ENCODE data around the gene NCOA4. TPM values are rescaled to one million over a fixed set of nuclear protein-coding genes. Genes with fewer than 3 reads are reported as not detected.

The NCOA4 gene
- total RNA-seq, 1 donor from 2014 or later, result 78.6 TPM

DNA sequence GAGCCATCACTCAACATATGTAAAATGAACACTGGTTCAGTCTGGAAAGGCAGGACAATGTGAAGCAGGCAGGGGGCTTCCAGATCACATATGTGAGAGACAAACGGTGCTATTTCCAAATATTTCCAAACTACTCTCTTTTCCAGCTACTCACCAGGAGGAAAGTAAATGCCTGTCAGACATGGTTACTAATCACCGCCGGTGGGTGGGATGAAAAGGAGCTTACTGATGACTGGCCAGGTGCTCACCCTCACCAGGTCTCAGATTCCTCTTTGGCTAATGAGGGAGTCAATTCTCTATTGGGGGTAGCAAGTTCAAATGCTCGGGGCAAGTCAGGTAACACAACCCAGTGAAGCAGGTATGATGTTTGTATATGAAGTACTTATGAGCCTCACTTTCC is 25.3 kb upstream of the NCOA4 start:
- DNase-seq (ENCODE audit: low read depth, low spot score), result no peak
- no peak overlapping the region for H3K4me3 Mint-ChIP-seq
- H3K9me3 Mint-ChIP-seq, result peaks cover 6% of the 10 kb centered on the region
- peaks cover 2% of the 10 kb centered on the region for H3K36me3 Mint-ChIP-seq (ENCODE audit: low read depth)
- no peaks in the 10 kb centered on the region for H3K4me1 Mint-ChIP-seq
- no peak overlapping the region for H3K27ac Mint-ChIP-seq (ENCODE audit: unreplicated experiment)
- TF ChIP-seq, protein P1, sequence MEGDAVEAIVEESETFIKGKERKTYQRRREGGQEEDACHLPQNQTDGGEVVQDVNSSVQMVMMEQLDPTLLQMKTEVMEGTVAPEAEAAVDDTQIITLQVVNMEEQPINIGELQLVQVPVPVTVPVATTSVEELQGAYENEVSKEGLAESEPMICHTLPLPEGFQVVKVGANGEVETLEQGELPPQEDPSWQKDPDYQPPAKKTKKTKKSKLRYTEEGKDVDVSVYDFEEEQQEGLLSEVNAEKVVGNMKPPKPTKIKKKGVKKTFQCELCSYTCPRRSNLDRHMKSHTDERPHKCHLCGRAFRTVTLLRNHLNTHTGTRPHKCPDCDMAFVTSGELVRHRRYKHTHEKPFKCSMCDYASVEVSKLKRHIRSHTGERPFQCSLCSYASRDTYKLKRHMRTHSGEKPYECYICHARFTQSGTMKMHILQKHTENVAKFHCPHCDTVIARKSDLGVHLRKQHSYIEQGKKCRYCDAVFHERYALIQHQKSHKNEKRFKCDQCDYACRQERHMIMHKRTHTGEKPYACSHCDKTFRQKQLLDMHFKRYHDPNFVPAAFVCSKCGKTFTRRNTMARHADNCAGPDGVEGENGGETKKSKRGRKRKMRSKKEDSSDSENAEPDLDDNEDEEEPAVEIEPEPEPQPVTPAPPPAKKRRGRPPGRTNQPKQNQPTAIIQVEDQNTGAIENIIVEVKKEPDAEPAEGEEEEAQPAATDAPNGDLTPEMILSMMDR (conservative IDR thresholded peaks at IDR 0.05), result no peak
- H3K27me3 Mint-ChIP-seq (ENCODE audit: low read depth), result peaks cover 12% of the 10 kb centered on the region

DNA sequence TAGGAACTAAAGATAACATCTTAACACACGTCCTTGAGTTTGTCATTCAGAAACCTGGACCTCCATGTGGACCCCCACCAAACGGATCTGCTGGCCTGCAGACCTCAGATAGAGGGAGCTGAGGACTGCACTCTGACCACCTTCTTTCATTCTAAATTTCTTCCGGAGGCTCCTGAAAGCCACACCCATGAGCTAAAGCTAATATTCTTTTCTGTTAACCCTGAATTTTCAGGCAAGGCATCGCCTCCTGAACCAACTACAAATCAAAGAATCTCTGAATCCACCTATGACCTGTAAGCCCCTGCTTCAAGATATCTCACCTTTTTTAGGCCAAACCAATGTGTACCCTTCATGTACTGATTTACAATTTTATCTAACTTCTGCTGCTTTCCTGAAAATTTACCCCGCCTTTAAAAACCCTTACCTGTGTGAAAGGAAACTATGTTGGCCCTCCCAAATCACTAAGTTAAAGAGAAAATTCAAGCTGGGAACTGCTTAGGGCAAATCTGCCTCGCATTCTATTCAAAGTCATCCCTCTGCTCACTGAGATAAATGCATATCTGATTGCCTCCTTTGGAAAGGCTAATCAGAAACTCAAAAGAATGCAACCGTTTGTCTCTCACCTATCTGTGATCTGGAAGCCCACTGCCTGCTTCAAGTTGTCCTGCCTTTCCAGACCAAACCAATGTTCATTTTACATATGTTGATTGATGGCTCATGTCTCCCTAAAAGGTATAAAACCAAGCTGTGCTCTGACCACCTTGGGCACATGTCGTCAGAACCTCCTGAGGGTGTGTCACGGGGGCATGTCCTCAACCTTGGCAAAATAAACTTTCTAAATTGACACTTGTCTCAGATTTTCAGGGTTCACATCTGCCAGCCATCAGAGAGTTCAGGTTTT is 23.4 kb upstream of the NCOA4 start:
- Mint-ChIP-seq H3K4me3 (no peak overlapping the region), H3K9me3 (peaks cover 6% of the 10 kb centered on the region), H3K27ac (ENCODE audit: unreplicated experiment) (no peak overlapping the region), H3K36me3 (ENCODE audit: low read depth) (peaks cover 2% of the 10 kb centered on the region), H3K27me3 (ENCODE audit: low read depth) (peaks cover 18% of the 10 kb centered on the region), H3K4me1 (no peaks in the 10 kb centered on the region)
- TF ChIP-seq, protein P1 (conservative IDR thresholded peaks at IDR 0.05), result no peak
- DNase-seq (ENCODE audit: low read depth, low spot score), result no peak

DNA sequence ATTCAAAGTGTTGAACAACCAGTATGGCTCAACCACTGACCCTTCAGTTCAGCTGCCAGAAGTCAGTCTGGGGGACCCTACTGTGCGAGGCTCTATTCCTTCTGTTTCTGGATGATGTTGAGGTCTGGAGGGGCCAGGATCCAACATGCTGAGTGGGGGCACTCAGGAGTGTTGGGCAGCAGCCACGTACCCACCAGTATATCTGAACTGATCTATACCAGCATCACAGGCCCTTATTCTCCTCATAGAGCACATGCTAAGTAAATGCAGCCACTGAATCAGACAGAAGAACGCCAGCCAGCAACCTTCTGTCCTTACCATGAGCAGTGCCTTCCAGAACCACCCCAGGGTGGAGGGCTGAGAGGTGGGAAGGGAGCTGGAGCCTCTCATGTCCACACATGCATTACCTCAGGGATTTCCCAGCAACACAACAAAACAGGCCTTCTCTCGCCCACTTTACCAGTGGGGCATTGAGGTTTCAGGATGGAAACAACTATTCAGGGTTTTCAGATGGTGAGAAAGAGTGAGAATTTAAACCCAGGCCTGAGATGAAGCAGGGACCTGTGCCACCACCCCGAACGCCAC is 22.5 kb upstream of the NCOA4 start:
- TF ChIP-seq, protein P1 (conservative IDR thresholded peaks at IDR 0.05), result no peak
- Mint-ChIP-seq H3K4me1 (no peaks in the 10 kb centered on the region), H3K4me3 (no peak overlapping the region), H3K36me3 (ENCODE audit: low read depth) (peaks cover 2% of the 10 kb centered on the region), H3K27ac (ENCODE audit: unreplicated experiment) (no peak overlapping the region), H3K27me3 (ENCODE audit: low read depth) (peaks cover 18% of the 10 kb centered on the region), H3K9me3 (peaks cover 6% of the 10 kb centered on the region)
- no peak for DNase-seq (ENCODE audit: low read depth, low spot score)

DNA sequence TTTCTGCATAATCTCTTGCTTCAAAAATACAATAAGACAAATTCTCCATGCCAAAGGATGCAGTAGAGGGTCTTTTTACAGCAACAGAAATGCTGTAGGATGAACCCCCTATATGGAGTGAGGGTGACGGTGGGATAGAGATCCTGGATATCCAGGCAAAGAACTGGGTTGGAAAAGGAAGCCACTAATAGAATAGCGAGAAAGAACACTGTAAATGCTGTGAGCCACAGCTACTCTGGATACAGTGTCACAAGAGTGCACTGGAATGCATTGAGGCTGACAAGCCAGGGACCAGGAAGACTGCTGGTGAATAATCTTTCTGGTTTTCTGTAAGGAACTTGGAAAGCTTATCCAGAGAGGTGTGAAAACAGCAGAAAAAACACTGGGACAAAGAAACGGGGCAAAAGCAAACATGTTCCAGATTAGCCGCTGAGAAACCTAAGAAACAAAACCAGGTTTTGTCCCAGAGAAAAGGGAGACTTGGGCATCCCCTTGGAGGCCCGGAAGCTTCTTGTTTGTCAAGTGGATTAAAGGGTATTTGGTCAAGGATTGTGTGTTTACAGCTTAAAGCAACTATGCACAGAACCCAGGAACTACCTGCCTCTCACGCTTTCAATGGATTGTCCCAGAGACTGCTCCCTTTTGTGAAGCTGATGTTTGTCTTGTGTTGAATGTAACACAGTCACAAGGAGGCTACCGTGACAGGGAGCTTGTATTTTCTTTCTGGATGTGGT is 21.8 kb upstream of the NCOA4 start:
- no peaks in the 10 kb centered on the region for H3K4me1 Mint-ChIP-seq
- H3K4me3 Mint-ChIP-seq, result no peak overlapping the region
- no peak overlapping the region for H3K27ac Mint-ChIP-seq (ENCODE audit: unreplicated experiment)

More for the DNA sequence above, 21.8 kb upstream of the NCOA4 start:
- peaks cover 3% of the 10 kb centered on the region for H3K9me3 Mint-ChIP-seq
- DNase-seq (ENCODE audit: low read depth, low spot score), result no peak
- peaks cover under 1% of the 10 kb centered on the region for H3K36me3 Mint-ChIP-seq (ENCODE audit: low read depth)
- H3K27me3 Mint-ChIP-seq (ENCODE audit: low read depth), result peaks cover 23% of the 10 kb centered on the region
- TF ChIP-seq, protein P1 (conservative IDR thresholded peaks at IDR 0.05), result no peak

All from neural crest cell (in vitro differentiated cells).